Esophagus muscularis mucosa (tissue), 4 donors: Measurements from ENCODE around the gene SSPN. TPM values are rescaled to one million over a fixed set of nuclear protein-coding genes. Genes with fewer than 3 reads are reported as not detected.
A peak's percentile ranks its signal among the peaks of the same experiment; 100 is the strongest.

Experiments
- DNase-seq: peaks from one replicate; pipeline ENCODE4 v3.0.0-alpha.2; 2017; ENCODE audit errors: extremely low spot score
- H3K27ac ChIP-seq, 4 donors: fragments of 200-600 bp; sonication (generic); replicated peaks in 1 of 4; 1 replicate in 3 of 4; 2 replicates in 1 of 4; pipeline ENCODE4 v1.5.1; 2016 to 2019; ENCODE audit warnings: mild to moderate bottlenecking in 1 of 4
- H3K27me3 ChIP-seq, 4 donors: fragments of 200-600 bp; sonication (generic); one replicate each; pipeline versions ENCODE4 v1.5.1 to v1.6.0; 2016 to 2019
- H3K36me3 ChIP-seq, 4 donors: fragments of 200-600 bp; sonication (generic); one replicate each; pipeline ENCODE4 v1.5.1; 2016 to 2019
- H3K4me1 ChIP-seq, 4 donors: fragments of 200-600 bp; sonication (generic); one replicate each; pipeline ENCODE4 v1.5.1; 2016 to 2019
- H3K4me3 ChIP-seq, 4 donors: fragments of 200-600 bp; sonication (generic); 1 replicate in 2 of 4; 2 replicates in 2 of 4; pipeline ENCODE4 v1.5.1; 2016 to 2019; ENCODE audit warnings: mild to moderate bottlenecking in 4 of 4, moderate library complexity in 1 of 4
- H3K9me3 ChIP-seq, 4 donors: fragments of 200-600 bp; sonication (generic); 1 replicate in 3 of 4; 2 replicates in 1 of 4; pipeline ENCODE4 v1.5.1; 2016 to 2019
- EP300 ChIP-seq: sonication (generic); formaldehyde crosslinking; IDR thresholded peaks from one replicate; pipeline ENCODE4 v1.6.1; 2017; ENCODE audit warnings: antibody characterized with exemption
- POLR2A ChIP-seq: fragments of 450-650 bp; IDR thresholded peaks from one replicate; pipeline ENCODE4 v1.6.1; 2017; ENCODE audit warnings: antibody characterized with exemption, moderate library complexity, mild to moderate bottlenecking, low read depth
- POLR2AphosphoS5 ChIP-seq, 2 donors: sonication (generic); formaldehyde crosslinking; IDR thresholded peaks; one replicate each; pipeline ENCODE4 v1.6.1; 2017; ENCODE audit warnings: antibody characterized with exemption in 2 of 2
- WGBS: methylation state at CpG from one replicate; pipeline ENCODE4 v1.1.5; 2018; 5-methylcytosine and 5-hydroxymethylcytosine counted together
- intact Hi-C: fragments of 100-400 bp; cut with DNase I; formaldehyde crosslinking; loops from one replicate; pipeline ENCODE4 v1.15.1; 2023
- total RNA-seq, 4 donors: library from RNA; depleted of rRNA; stranded (reverse); fragments of >200 nt; gene quantifications; one replicate each; pipeline versions ENCODE4 v1.1.0 to v1.2.1, GENCODE V29; 2016
- TF ChIP-seq, protein P1 (sequence below), 3 experiments: fragments of 200-600 bp in 2 of 3; fragments of 450-650 bp in 1 of 3; sonication (generic) in 2 of 3; IDR thresholded peaks; one replicate each; pipeline ENCODE4 v1.5.1; 2017 to 2019; ENCODE audit warnings: antibody characterized with exemption in 3 of 3, mild to moderate bottlenecking in 2 of 3, moderate library complexity in 1 of 3

The SSPN gene
- total RNA-seq, 4 donors from 2014 or later, result 36.4 to 81.8 (median 64.9) TPM

DNA sequence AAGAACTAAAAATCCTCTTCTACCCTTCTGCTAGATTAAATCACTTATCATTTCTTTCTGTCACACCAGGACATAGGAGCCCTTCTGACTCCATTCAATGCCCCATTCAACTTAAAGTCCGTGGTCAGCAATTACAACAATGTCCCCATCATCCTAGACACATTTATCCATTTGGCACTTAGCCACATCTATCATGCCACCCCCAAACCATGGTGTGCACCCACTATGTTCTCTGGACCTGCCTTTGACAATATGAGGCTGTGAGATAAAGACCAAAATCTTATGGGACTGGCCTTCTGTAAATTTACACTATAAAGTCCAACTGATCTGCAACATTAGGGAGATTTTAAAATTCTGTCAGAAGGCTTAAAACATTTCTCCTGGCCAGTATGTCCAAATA, 104.4 kb downstream of the SSPN start:
- Histone ChIP-seq H3K27me3 (no peaks in the 10 kb centered on the region), H3K4me1 (peaks cover 10 to 20% (median 16%) of the 10 kb centered on the region in 4 donors), H3K9me3 (no peaks in the 10 kb centered on the region), H3K27ac (peak overlapping the region; percentile 69 to 74 (median 72)), H3K36me3 (no peaks in the 10 kb centered on the region), H3K4me3 (no peak overlapping the region)
- 92% methylated on average over 1 of the region's 1 CpG for WGBS
- intact Hi-C loops, result no loop called here
- no peak for DNase-seq
- TF ChIP-seq, protein P1, sequence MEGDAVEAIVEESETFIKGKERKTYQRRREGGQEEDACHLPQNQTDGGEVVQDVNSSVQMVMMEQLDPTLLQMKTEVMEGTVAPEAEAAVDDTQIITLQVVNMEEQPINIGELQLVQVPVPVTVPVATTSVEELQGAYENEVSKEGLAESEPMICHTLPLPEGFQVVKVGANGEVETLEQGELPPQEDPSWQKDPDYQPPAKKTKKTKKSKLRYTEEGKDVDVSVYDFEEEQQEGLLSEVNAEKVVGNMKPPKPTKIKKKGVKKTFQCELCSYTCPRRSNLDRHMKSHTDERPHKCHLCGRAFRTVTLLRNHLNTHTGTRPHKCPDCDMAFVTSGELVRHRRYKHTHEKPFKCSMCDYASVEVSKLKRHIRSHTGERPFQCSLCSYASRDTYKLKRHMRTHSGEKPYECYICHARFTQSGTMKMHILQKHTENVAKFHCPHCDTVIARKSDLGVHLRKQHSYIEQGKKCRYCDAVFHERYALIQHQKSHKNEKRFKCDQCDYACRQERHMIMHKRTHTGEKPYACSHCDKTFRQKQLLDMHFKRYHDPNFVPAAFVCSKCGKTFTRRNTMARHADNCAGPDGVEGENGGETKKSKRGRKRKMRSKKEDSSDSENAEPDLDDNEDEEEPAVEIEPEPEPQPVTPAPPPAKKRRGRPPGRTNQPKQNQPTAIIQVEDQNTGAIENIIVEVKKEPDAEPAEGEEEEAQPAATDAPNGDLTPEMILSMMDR (IDR thresholded peaks at IDR 0.05), result no peak
- TF ChIP-seq POLR2AphosphoS5 (IDR thresholded peaks at IDR 0.05) (no peak), POLR2A (no peak), EP300 (no peak)

Other genes with a start within 250 kb of the SSPN start
- 10 to 100 TPM; 56.8 to 81.0 (median 77.3) TPM for gene RASSF8, start 236.9 kb upstream of the SSPN start, total RNA-seq
- 10 to 100 TPM in 3 of 4 donors, 1 to 10 TPM in 1; 6.3 to 20.0 (median 14.8) TPM for gene BHLHE41, start 70.5 kb upstream of the SSPN start, total RNA-seq